PFSK-1 (cell line): ENCODE results near the gene PCED1B.

Experiments
- FOXP2 ChIP-seq: optimal IDR thresholded peaks from 2 replicates; pipeline ENCODE3; 2011; ENCODE audit warnings: borderline replicate concordance, control low read depth, inconsistent platforms; ENCODE audit not compliant: insufficient read depth; ENCODE audit errors: extremely low read length, extremely low read depth
- POLR2AphosphoS5 ChIP-seq: IDR thresholded peaks from 2 replicates; pipeline ENCODE4 v1.6.1; 2012; ENCODE audit warnings: low read depth, mild to moderate bottlenecking, control low read depth, low read length, moderate library complexity
- SIN3A ChIP-seq: IDR thresholded peaks from 2 replicates; pipeline ENCODE4 v1.6.1; 2012; ENCODE audit warnings: mild to moderate bottlenecking, low read length, moderate library complexity, borderline replicate concordance; ENCODE audit not compliant: insufficient read depth
- TAF1 ChIP-seq: IDR thresholded peaks from 2 replicates; pipeline ENCODE4 v1.6.1; 2012; ENCODE audit warnings: low read length, control low read depth, borderline replicate concordance; ENCODE audit not compliant: insufficient read depth
- TF ChIP-seq, protein P1 (sequence below), 2 experiments: IDR thresholded peaks; 2 replicates each; pipeline versions ENCODE4 v1.6.1 to v1.8.0; 2011 to 2012; ENCODE audit warnings: low read depth in 2 of 2, low read length in 2 of 2, control low read depth in 1 of 2, inconsistent platforms in 1 of 2, mild to moderate bottlenecking in 1 of 2, moderate library complexity in 1 of 2; ENCODE audit not compliant: insufficient read depth in 1 of 2

PCED1B gene

DNA sequence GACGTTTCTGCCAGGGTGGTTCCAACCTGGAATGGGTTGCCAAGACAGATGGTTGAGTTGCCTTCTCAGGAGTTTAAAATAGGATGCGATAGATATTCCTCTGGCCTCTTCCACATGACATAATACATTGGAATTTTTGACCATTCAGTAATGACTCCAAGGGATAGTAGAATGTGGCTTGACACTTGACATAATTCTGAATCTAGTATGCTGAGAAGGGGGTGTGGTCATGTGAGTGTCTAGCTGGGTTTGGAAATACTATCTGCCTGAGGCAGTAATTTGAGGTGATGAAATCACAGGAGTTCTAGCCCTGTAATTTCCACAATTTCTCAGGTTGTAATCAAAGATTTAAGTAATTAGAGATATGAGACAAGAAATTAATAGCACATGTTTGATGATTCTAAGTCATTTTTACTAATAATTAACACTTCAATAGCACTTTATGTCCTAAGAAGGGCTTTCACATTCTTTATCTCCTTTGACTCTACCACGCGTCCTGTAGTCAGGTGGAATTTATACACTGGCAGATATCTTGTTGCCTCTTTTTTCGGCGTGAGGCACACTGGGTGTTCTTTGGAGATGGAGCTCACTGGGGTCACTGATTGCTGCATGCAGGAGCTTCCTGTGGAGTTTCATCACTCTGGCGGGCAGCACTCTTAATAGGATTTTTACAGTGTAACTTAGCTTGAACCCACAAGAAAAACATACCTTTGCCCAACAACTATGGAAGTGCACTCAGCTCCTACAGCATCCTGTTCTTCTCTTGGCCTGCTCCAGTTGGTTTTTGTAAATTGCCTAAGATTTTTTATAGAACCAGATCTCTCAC lies 3.6 kb downstream of the PCED1B start:
- TF ChIP-seq POLR2AphosphoS5 = no peak
- no peak for TF ChIP-seq FOXP2
- TF ChIP-seq TAF1 = no peak
- TF ChIP-seq, protein P1, sequence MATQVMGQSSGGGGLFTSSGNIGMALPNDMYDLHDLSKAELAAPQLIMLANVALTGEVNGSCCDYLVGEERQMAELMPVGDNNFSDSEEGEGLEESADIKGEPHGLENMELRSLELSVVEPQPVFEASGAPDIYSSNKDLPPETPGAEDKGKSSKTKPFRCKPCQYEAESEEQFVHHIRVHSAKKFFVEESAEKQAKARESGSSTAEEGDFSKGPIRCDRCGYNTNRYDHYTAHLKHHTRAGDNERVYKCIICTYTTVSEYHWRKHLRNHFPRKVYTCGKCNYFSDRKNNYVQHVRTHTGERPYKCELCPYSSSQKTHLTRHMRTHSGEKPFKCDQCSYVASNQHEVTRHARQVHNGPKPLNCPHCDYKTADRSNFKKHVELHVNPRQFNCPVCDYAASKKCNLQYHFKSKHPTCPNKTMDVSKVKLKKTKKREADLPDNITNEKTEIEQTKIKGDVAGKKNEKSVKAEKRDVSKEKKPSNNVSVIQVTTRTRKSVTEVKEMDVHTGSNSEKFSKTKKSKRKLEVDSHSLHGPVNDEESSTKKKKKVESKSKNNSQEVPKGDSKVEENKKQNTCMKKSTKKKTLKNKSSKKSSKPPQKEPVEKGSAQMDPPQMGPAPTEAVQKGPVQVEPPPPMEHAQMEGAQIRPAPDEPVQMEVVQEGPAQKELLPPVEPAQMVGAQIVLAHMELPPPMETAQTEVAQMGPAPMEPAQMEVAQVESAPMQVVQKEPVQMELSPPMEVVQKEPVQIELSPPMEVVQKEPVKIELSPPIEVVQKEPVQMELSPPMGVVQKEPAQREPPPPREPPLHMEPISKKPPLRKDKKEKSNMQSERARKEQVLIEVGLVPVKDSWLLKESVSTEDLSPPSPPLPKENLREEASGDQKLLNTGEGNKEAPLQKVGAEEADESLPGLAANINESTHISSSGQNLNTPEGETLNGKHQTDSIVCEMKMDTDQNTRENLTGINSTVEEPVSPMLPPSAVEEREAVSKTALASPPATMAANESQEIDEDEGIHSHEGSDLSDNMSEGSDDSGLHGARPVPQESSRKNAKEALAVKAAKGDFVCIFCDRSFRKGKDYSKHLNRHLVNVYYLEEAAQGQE (IDR thresholded peaks at IDR 0.05; ENCODE audit: insufficient read depth in 1 of 2, low read depth in 2 of 2, low read length in 2 of 2) = no peak
- TF ChIP-seq SIN3A = no peak

DNA sequence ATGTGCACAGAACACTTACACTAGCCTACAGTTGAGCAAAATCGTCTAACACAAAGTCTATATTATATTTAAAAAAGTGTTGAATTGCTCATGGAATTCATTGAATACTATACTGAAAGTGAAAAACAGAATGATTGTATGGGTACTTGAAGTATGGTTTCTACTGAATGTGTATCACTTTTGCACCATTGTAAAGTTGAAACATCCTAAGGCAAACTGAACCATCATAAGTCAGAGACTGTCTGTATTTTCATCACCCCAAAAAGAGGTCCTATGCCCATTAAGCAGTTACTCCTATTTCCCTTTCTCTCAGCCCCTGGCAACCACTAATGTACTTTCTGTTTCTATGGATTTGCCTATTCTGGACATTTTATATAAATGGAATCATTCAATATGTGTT lies 4.8 kb downstream of the PCED1B start:
- TF ChIP-seq FOXP2 = no peak
- no peak for TF ChIP-seq TAF1
- TF ChIP-seq POLR2AphosphoS5 = no peak
- TF ChIP-seq SIN3A = no peak
- TF ChIP-seq, protein P1 (IDR thresholded peaks at IDR 0.05; ENCODE audit: insufficient read depth in 1 of 2, low read depth in 2 of 2, low read length in 2 of 2) = no peak

DNA sequence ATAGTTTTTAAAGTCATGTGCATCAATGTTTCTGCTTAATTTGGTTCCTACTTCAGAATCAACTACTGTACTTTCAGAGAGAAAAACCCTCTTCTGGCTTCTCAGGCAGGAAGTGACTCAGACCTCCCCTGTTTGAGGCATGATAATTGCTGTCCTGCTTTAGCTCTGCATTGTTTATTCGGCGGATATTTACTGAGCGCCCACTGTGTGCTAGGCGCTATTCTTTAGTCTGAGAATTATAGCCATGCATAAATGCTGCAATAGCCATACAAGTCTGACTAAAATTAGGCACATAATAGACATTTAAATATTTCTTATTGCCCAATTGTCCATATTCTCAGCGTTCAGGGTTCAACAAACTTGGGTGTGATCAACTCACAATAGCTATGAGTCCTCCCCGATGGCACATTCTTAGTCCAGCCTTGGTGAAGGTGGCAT lies 6.4 kb downstream of the PCED1B start:
- TF ChIP-seq, protein P1 (IDR thresholded peaks at IDR 0.05; ENCODE audit: insufficient read depth in 1 of 2, low read depth in 2 of 2, low read length in 2 of 2) = no peak
- TF ChIP-seq SIN3A (no peak), TAF1 (no peak), FOXP2 (peak; percentile 63), POLR2AphosphoS5 (no peak)

DNA sequence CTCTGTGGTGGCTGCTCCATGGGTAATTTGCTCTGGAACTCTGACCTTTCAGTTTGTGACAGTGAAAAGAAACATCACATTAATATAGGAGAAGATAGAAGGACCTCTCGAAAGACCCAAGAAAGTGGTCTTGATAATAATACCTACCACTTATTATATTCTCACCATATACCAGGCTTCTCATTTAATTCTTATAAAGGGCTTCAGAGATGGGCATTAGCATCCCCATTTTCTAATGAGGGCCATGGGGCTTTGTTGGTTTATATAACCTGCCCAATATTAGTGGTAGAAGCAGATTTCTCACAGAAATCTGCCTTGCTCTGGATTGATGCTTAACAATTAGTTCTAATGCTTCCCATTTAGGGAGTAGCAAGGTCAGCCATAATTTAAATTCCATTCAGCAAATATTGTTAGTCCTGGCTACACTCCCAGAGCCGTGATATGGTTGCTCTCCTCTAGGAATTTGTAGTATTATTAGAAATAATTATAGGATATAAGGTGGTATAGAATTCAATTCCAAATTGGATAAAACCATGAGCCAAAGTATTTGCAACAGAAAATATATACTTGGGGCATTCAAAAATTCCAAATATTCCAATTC lies 7.8 kb downstream of the PCED1B start:
- no peak for TF ChIP-seq SIN3A
- TF ChIP-seq, protein P1 (IDR thresholded peaks at IDR 0.05; ENCODE audit: insufficient read depth in 1 of 2, low read depth in 2 of 2, low read length in 2 of 2) = no peak
- no peak for TF ChIP-seq FOXP2
- TF ChIP-seq POLR2AphosphoS5 = no peak
- no peak for TF ChIP-seq TAF1
